HG03520 (cell line): ENCODE data around the gene AGAP1.
"Not testable (repeated sequence)": the region's sequence is repeated elsewhere in the genome, so short reads cannot be mapped to it uniquely, and the experiment has no call there.

ENCODE experiments used
- ATAC-seq: cut with Tn5 transposase; IDR thresholded peaks from one replicate; pipeline ENCODE4 v1.9.1; 2021; ENCODE audit warnings: mild to moderate bottlenecking, moderate library complexity; ENCODE audit not compliant: unreplicated experiment

Gene AGAP1

DNA sequence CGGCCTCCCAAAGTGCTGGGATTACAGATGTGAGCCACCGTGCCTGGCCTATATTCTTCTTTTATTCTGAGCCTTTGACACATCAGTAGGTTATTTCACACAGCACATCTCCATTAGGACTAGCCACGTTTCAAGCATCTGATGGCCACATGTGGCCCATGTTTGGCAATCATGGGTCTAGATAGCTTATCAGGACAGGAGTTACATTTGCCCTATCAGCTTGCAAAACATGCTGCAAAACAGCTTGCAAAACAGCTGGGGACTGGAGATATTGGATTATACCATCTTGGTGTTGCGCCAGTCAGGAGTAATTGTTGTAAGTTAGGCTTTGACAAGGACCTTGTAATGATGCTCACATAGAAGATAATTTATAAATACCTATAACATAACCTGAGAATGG, 579.4 kb downstream of the AGAP1 start:
- ATAC-seq, result no peak

DNA sequence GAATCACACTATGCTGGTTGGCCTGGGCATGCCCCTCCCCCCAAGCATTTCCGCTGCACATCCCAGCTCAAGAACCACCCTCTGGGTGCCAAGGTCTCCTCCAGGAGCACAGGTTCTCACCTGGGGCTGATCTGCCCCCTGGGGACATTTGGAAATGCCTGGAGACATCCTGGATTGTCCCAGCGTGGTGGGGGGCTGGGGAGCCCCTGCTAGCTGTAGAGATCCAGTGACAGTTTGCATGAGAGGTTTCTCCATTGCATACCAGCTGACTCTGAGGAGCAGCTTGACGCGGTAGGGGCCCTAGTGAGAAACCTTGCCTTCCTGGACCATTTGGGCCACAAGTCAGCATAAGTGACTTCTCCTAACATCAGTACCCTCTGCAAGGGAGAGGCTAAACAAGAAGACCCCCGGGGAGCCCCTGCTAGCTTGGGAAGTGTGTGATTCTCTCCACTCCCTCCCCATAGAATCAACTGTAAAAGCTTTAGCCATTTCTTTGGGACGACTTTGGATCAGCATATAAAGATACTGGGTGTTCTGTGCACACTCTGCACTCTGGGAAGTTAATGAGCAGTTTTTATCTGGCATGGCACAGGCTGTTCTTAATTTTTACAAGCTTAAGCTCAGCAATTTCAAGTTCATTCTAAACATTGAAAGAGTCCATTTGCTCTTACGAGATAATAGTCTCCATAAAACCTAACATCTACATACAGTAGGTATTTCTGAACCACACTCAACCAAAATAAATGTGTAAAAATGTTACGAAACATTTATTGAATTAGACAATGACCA, 580.2 kb downstream of the AGAP1 start:
- no peak for ATAC-seq

DNA sequence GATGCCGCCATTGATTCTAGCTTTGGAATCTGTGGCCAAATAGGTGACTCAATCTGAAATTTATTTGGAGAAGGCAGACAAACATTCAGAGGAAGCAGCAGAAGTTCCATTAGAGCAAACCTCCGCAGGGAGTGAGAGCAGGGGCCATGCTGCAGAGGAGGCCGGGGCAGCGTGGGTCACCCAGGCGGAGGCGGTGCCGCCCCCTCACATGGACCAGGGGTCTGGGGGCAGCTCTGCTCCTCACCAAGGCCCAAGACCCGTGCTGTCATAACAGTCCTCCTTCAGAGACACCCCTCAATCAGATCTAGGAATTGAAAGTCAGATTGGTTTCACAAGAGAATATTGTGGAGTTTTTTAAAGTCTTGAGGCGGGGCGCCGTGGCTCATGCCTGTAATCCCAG, 582.0 kb downstream of the AGAP1 start:
- no peak for ATAC-seq

DNA sequence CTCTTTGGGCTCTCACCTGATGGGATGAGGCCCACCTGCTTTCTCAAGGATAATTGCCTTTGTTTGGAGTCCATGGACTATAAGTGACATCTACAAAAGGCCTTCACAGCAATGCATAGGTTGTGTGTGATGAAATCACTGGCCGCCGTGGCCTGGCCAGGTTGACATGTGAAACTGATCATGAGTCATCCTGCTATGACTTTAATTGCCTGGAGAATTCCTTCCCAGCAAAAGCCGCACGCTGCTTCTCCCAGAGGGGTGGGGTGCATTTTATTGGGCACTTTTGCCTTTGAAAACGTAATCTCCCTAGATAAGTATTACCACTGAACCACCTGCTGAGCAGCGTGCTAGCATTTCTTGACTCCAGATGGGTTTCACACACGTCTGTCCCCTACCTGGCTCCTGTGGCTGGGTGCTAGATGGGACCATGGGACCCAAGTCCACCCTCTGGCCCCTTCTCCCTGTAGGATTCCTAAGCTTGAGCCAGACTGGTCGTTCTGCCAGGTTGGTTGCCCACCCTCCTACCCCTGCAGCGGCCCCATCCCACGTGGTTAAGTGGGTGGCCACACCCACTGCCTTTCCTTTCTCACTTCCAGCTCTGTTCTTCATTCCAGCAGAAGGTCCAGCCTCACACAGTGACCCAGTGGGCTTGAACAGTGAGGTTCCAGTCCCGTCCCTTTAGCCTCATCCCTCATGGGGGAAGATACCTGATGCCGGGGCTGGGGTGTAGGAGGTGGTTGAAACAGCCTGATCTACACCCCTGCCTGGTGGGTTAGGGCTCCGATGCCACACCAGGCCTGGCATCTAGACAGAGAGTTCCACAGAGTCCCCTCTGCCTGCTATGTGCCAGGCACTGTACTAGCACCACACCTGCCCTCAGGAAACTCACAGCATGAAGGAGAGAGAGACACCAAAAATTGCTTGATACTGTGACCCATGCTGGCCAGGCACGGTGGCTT, 584.7 kb downstream of the AGAP1 start:
- ATAC-seq, result no peak

DNA sequence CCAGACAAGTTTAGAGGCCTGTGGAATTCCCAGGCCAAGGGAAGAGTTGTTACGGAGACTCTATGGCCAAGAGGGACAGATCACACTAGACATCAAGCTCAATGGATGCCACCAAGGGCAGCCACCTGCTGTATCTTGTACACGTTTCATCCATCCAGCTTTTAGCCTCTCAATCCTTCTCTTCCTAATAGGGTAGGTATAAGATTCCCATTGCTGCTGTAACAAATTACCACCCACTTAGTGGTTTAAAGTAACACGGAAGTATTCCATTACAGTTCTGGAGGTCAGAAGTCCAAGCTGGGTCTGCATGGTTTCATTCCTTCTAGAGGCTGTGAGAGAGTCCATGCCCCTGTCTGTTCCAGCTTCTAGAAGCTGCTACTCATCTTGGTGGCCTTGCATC, 586.6 kb downstream of the AGAP1 start:
- ATAC-seq, result no peak

DNA sequence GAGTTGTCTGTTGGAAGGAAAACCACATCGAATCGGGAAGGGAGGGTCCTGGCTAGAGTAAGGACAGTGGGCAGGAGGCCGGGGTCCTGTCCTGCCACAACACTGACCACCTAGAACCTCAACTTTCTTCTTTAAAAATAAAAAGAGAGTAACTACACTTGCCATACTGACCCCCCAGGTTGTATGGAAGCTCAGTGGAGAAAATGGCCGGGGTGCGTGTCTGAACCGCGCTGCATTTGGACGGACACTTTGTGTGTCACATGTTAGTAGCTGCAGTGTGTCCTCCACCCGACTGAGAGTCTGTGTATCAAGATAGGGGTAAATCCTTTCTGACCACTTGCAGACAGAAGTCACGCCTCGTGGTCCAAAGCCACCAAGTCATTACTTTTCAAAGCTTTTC, 587.3 kb downstream of the AGAP1 start:
- ATAC-seq, result no peak

DNA sequence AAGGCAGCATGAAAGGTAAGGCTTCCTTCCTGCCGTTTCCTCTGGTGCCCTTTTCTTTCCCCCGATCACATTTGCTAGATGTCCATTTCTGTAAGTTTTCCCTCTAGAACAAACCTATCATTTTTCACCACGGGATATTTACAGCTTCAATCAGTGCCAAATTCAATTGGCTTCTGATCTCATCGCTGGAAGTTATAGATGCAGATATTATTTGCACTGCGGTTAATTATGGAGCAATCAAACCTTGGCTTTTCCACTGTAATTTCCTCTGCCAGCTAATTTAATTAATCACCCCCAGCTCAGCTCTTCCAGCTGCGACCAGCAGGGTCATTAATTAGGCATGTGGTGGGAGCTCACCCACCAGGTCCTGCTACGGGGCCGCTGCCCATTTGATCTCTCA, 588.2 kb downstream of the AGAP1 start:
- ATAC-seq, result no peak

DNA sequence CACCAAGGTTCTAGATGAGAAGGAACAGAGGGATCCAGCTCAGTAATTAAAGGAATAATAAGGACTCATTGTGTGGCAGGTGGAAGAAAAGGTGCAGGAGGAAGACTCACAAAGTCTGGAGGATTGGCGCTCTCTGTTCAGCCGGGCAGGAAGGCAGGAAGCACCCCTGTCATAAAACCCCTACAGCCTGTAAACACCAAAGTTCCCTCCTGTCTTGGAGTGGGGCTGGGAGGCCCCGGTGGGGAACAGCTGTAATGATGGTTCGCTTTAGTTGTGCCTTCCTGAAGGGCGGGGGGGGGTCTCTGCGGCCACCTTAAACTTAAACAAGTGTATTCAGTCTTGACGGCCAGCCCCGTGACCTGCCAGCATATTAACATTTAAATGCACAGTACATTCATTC, 590.1 kb downstream of the AGAP1 start:
- ATAC-seq, result no peak

DNA sequence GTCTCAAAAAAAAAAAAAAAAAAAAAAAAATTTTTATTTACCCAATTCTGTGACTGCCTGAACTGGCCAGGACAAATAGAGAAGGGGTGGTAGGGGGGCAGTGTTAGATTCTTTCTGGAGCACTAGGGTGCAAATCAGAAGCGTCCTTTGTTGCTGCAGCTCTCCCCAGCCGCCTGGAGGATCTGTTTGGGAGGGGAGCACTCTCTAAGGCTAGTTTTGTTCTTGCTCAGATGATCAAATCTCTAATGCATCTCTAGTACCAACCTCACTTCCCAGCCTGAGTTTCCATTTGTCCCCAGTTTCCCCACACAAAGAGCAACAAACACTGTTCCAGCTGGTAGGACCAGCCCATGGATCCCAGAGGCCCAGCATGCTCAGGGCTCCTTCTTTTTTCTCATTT, 591.4 kb downstream of the AGAP1 start:
- ATAC-seq, result no peak

DNA sequence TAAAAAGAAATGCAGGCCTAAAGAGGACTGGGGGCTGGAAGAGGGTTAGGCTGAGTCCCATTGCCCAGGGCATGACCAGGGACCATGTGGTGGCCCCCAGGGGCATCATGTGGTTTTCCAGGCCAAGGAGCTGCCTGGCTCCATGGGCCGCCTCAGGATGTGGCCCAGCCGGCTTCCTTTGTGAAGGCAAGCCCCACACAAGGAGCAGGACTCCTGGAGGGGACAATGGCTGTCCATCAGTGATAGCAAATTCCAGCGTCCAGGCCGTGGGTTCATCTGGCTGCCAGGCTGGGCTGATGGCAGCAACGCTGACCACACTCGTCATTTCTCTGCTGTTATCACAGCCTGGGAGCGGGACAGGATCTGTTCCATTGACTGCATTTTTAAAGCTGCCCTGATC, 591.8 kb downstream of the AGAP1 start:
- ATAC-seq, result no peak

DNA sequence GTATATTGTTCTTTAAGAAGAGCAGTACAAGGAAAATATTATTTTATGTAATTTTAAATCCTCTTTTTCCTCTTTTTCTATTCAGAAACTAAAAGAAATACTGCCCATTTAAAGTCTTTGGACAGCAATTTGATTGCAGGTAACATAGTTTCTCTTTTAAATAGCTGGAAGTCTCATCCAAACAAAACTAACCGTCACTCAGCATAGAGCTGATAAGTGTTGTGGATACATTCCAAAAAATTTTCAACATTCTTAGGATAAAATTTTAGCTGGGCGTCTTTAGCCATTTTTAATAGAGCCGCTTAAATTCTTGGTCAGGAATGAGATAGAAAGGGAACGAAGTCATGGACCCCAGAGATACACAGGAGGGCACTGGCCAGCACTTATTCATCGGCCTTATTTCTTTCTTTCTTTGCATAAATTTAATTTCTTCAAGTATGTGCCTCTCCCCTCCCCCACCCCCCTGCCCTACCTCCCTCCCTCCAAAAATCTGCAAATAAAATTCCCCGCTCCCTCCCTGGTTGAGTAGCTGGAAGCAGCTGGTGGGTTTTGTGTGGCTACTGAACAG, 592.6 kb downstream of the AGAP1 start:
- ATAC-seq, result no peak

DNA sequence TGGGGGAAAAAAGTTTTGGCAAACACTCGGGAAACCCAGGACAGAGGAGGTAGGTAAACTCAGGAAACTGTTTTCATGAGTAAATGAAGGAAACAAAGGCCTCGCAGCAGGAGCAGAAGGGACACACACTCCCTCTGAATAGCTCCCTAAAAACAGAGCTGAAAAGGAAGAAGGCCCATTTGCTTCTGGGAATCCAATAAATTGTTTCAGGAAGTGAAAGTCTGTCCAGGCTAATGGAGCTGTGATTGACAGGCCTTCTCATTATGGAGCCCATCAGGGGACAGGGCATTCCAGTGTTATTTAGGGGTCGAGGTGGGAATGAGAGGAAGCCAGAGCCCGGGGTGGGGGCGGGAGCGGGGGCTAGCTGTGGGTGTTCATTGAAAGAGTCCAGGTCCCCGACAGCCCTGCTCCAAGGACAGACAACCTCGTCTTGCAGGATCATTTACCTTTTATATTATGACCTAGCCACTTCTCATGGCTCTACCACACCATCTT, 593.2 kb downstream of the AGAP1 start:
- ATAC-seq, result no peak

DNA sequence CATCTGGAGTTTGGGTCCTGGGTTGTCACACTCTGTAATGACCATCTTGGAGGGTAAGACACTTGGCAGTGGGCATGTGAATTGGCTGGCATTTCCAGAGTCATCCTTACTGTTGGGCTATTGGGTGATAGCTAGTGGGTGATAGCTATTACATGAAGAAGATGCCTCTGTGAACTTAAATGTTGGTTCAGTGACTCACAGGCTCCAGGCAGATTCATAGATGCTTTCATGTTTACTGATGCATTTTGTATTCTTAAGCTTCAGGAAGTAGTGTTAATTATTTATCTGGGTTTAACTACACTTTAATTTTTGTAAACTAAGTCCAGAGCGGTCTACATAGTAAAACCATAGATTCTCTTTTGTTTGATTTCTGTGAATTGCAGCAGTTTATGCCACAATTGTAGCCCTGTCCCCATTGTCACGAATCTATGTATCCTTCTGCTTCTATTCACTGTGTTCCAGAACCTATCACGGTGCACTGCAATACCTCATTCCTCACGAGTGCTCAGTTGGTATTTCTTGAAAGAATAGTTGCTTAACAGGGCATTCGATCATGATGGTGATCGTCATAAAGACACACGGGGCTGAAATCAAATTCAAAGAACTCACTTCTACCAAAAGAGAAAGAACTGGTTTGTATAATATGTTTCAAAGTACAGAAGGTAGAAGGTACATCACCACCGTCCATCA, 594.7 kb downstream of the AGAP1 start:
- ATAC-seq, result no peak

DNA sequence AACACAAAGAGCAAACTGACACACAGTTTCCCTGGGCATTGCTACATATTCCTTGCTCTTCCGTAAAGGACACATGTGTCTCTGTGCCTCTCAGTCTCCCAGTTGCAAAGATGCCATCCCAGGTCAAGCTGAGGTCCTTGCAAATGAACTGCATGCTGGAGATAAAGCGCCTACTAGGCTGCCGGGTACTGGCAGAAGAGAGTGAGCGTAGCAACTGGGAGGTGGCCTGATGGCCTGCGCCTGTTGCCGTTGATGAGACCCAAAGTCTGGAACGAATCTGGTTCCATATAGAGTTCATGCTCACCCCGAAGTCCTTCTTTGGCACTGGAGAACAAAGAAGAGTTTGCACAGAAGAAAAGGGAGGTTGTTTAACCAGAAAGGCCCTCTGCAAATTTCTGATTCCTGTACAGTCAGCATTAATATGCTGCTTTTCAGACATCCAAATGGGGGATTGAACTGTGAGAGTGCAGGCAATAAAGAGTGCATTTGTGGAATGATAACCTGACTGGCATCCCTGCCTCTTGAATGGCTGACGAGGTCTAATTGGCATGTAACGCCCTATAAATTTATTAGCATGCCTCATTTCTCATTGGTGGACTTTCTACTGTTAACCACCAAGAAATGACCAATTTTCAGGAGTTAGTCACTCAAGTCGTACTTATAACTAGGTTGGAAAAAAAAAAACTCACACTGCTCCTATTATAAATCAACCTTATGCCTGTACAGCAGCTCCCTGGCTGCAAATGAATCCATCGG, 595.6 kb downstream of the AGAP1 start:
- no peak for ATAC-seq

DNA sequence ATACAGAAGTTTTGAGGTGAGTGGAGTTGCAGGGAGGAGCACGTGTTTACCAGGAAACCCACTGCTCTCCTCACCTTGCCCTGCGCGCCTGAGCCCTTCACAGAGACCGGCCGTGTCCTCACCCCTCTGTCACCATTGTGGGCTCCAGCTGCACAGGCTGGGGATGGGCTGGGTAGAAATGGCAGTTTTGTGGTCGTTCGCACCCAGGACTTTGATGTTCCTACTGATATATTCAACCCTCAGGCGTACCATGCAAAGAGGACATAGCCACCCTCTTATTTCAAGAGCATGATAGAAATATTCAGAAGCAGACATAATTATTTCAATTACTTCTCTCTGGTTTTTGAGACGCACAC, 596.2 kb downstream of the AGAP1 start:
- ATAC-seq, result no peak

DNA sequence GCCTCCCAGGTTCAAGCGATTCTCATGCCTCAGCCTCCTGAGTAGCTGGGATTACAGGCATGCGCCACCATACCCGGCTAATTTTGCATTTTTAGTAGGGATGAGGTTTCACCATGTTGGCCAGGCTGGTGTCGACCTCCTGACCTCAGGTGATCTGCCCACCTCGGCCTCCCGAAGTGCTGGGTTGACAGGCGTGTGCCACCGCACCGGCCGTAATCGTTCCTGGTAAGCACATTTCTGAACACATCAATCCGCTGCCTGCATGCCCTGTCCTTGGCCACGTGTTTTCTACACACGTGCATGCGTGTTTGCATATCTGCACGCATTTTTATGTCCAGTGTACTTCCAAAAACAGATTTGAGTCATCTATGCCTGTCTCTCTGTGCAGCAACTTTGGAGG, 597.0 kb downstream of the AGAP1 start:
- not testable (repeated sequence) for ATAC-seq

DNA sequence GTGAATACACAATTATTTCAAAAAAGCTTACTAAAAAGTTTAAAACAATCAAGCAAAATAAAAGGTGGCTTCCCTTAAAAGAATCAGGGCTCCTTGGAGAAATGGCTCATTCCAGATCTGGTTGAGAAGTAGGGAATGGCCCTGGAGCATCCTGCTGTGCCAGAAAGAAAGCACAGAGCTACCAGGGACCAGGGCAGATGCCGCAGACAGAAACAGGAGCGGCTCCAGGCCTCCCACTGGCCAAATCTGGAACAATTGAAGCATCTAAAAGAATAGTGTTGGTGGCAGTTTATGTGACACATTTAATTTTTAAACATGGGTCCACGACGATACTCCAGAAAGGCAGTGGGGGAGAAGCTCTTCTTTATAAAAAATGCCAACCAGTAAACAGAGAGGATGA, 598.9 kb downstream of the AGAP1 start:
- ATAC-seq, result no peak

DNA sequence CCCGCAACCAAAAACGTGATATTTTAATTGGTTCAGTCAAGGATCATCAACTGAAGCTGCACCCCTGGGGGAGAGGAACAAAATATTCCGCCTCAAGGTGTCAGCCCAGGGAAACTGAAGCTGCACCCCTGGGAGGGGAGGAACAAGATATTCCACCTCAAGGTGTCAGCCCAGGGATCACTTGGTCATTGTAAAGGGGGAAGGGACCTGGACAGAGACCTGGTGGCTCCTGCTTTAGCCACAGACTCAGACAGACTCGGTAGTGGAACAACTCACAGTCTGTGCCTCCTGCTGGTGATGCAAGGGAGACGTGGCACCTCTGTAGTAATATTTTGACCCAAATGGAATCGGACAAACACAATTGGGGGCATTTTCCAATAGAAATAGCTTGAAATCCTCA, 599.3 kb downstream of the AGAP1 start:
- ATAC-seq, result no peak

DNA sequence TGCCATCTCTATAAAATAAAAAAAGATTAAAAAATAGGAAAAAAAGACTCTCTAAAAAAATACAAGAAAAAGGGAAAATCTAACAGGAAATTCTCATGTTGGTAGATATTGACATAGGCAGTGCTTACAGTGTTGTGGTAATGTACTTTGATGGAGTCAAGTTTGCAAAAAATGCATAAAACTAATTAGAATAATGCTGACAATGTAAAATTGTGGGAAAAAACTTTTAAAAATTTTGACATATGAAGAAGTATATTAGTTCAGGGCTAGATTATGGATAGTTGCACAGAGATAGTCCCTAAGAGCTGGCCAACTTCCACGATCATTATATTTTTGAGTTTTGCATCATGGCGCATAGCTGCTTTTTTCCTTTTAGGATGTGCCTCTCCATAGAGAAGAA, 601.7 kb downstream of the AGAP1 start:
- ATAC-seq, result no peak

DNA sequence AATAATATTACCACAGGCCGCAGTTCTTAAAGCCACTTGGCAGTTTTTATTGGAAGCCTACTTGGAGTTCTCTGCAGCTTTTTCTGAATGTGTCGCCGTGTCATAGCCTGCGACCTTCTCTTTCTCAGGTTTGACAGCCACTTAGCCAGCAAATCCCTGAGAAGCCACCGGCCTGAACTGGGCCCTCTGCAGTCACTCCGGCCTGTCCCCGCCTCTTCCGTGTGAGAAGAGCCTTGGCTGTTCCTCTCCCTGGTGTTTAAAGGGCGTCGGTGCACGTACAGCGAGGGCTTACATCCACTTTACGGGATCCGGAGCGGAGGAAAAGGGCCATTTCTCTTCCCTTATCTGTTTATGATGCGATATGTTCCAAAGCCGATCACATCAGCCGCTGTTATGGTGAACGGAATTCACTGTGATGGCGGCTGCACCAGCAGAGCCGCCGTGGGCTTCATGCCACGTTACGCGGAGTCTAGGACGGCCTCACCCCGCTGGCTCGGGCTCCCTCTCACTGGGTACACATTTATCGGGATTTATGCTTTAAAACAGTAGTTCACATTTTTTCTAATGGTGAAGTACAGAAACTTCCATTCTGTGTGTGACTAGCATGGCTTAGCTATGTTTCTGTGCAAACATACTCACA, 607.6 kb downstream of the AGAP1 start:
- no peak for ATAC-seq
